Measurements from ENCODE around the gene SEC61B.

DNA sequence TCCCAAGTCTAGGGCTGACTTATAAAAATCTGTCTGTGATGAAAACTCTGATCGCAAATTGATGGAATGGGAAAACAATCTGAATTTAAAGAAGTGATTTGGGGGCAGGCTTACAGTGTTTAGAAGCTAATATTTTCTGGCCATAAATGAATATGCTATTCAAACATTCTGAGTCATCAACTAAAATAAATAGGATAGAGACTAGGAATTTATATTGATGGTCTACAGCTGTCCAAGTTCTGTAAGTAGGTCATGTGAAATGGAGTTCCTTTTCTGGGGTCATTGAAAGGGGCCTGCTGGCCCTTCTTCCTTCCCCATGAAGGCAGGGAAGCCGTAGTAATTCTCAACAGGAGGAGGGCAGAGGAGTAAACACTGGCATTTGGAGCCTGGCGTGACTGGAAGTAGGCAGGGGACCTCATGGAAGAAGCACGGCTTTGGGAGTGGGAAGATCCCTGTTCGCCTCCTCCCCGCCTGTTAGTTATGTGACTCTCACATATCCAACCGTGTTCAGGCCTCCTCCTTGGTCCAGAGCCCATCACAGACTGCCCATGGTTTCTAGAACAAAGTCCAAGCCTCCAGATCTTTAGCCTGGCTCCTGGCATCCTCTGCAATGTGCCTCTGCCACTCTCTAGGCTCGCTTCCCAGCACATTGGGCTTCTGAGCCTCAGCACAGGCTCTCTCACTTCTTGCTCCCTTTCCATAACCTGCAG lies 32.0 kb upstream of the SEC61B start:
- TF ChIP-seq CTCF (IDR thresholded peaks at IDR 0.05; ENCODE audit: insufficient read depth, low read length, poor library complexity, severe bottlenecking) (no peak), EZH2phosphoT487 (conservative IDR thresholded peaks at IDR 0.05; ENCODE audit: low read length) (no peak)

Data from SU-DHL-6 (cell line).